Left ventricle myocardium inferior (tissue), 1 donor: ENCODE results near the gene INPP1. TPM values are rescaled to one million over a fixed set of nuclear protein-coding genes. Genes with fewer than 3 reads are reported as not detected.
"Not testable (repeated sequence)": the region's sequence is repeated elsewhere in the genome, so short reads cannot be mapped to it uniquely, and the experiment has no call there.

Experiments
- DNase-seq: peaks from one replicate; pipeline ENCODE4 v3.0.0-alpha.2; 2020
- H3K27ac ChIP-seq: fragments of 200-600 bp; replicated peaks from 2 replicates; pipeline ENCODE4 v1.8.0; 2021
- H3K27me3 ChIP-seq: fragments of 200-600 bp; 2 replicates; pipeline ENCODE4 v1.8.0; 2021; ENCODE audit warnings: low read depth
- H3K36me3 ChIP-seq: fragments of 200-600 bp; 2 replicates; pipeline ENCODE4 v1.8.0; 2021
- H3K4me1 ChIP-seq: fragments of 200-600 bp; 2 replicates; pipeline ENCODE4 v1.8.0; 2021
- H3K4me3 ChIP-seq: fragments of 200-600 bp; 2 replicates; pipeline ENCODE4 v1.8.0; 2021; ENCODE audit warnings: mild to moderate bottlenecking, moderate library complexity
- H3K9me3 ChIP-seq: fragments of 200-600 bp; replicated peaks from 2 replicates; pipeline ENCODE4 v1.8.0; 2021
- intact Hi-C: fragments of 100-400 bp; cut with micrococcal nuclease; formaldehyde crosslinking; loops from one replicate; pipeline ENCODE4 v1.11.0; 2022
- total RNA-seq: library from RNA; stranded (reverse); fragmentation: NEBNext Ultra II Directional; extraction: Animal tissue kit (Norgen Biotek cat#: 25700); gene quantifications from one replicate; pipeline ENCODE4 v1.2.1, GENCODE V29; 2021
- TF ChIP-seq, protein P1 (sequence below): fragments of 200-600 bp; IDR thresholded peaks from 2 replicates; pipeline ENCODE4 v1.8.0; 2021; ENCODE audit warnings: antibody characterized with exemption, mild to moderate bottlenecking, borderline replicate concordance
- donor health status: DM: no; HTN: yes; CAD: no; lungs with severe emphysema.

INPP1 gene
- total RNA-seq, 1 donor from 2014 or later, result 15.0 TPM

GRCh38 chr2:190308031-190308430 lies 35.4 kb upstream of the INPP1 start:
- Histone ChIP-seq H3K36me3 (peaks cover 28% of the 10 kb centered on the region), H3K9me3 (no peaks in the 10 kb centered on the region), H3K4me1 (peaks cover 7% of the 10 kb centered on the region), H3K27ac (no peak overlapping the region), H3K27me3 (no peaks in the 10 kb centered on the region), H3K4me3 (no peak overlapping the region)
- DNase-seq, result no peak
- TF ChIP-seq, protein P1, sequence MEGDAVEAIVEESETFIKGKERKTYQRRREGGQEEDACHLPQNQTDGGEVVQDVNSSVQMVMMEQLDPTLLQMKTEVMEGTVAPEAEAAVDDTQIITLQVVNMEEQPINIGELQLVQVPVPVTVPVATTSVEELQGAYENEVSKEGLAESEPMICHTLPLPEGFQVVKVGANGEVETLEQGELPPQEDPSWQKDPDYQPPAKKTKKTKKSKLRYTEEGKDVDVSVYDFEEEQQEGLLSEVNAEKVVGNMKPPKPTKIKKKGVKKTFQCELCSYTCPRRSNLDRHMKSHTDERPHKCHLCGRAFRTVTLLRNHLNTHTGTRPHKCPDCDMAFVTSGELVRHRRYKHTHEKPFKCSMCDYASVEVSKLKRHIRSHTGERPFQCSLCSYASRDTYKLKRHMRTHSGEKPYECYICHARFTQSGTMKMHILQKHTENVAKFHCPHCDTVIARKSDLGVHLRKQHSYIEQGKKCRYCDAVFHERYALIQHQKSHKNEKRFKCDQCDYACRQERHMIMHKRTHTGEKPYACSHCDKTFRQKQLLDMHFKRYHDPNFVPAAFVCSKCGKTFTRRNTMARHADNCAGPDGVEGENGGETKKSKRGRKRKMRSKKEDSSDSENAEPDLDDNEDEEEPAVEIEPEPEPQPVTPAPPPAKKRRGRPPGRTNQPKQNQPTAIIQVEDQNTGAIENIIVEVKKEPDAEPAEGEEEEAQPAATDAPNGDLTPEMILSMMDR, result no peak
- intact Hi-C loops, result no loop called here

- peaks cover 28% of the 10 kb centered on the region for H3K36me3 ChIP-seq
- TF ChIP-seq, protein P1, result no peak
These were observed 31.3 kb upstream of the INPP1 start for GRCh38 chr2:190311893-190312634.

GRCh38 chr2:190312635-190313025 lies 30.8 kb upstream of the INPP1 start:
- DNase-seq, H3K9me3 ChIP-seq, intact Hi-C loops, H3K4me3 ChIP-seq, H3K27ac ChIP-seq, H3K27me3 ChIP-seq: not testable (repeated sequence)
- H3K36me3 ChIP-seq, result peaks cover 28% of the 10 kb centered on the region
- H3K4me1 ChIP-seq, result peaks cover 13% of the 10 kb centered on the region

More at GRCh38 chr2:190311893-190312634, 31.3 kb upstream of the INPP1 start:
- no peak overlapping the region for H3K27ac ChIP-seq
- intact Hi-C loops, result no loop called here
- H3K4me1 ChIP-seq, result peaks cover 13% of the 10 kb centered on the region
- H3K9me3 ChIP-seq, result no peaks in the 10 kb centered on the region
- no peaks in the 10 kb centered on the region for H3K27me3 ChIP-seq
- DNase-seq, result no peak
- H3K4me3 ChIP-seq, result no peak overlapping the region

GRCh38 chr2:190313880-190314279 lies 29.5 kb upstream of the INPP1 start:
- Histone ChIP-seq H3K9me3 (no peaks in the 10 kb centered on the region), H3K4me1 (peaks cover 23% of the 10 kb centered on the region), H3K27ac (no peak overlapping the region), H3K4me3 (no peak overlapping the region), H3K27me3 (no peaks in the 10 kb centered on the region), H3K36me3 (peaks cover 20% of the 10 kb centered on the region)
- no peak for DNase-seq
- intact Hi-C loops, result no loop called here
- TF ChIP-seq, protein P1, result no peak

- Histone ChIP-seq H3K27ac (no peak overlapping the region), H3K9me3 (no peaks in the 10 kb centered on the region), H3K4me1 (peaks cover 33% of the 10 kb centered on the region), H3K27me3 (no peaks in the 10 kb centered on the region), H3K36me3 (peaks cover 6% of the 10 kb centered on the region), H3K4me3 (no peak overlapping the region)
- intact Hi-C loops, result no loop called here
- DNase-seq, result no peak
- TF ChIP-seq, protein P1, result no peak
These were observed 28.1 kb upstream of the INPP1 start for GRCh38 chr2:190315273-190315672.

DNA sequence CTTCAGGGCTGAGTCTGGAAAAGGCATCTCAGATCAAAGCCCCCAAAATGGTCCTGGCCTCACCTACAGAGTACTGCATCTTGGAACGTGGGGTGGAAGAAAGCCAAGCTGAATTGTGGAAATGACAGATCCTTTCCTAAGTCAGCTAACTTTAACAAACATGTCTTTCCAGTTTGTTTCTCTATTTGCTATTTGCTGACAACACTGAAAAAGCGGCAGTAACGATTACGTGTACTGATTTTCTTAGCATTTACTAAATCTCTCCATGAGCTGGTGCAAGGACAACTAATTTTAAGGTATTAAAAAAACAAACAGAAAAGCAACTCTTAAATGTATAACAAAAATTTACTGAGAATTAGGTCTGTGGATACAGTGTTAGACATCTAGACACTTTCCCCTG lies 24.9 kb upstream of the INPP1 start:
- DNase-seq, result no peak
- TF ChIP-seq, protein P1, result no peak
- Histone ChIP-seq H3K9me3 (no peaks in the 10 kb centered on the region), H3K36me3 (no peaks in the 10 kb centered on the region), H3K27ac (no peak overlapping the region), H3K4me3 (peak overlapping the region; percentile 83), H3K27me3 (no peaks in the 10 kb centered on the region), H3K4me1 (peaks cover 30% of the 10 kb centered on the region)
- intact Hi-C loops, result no loop called here
